DND-41 (cell line): Measurements from ENCODE around the gene MRPS27.

Source experiments
- ATAC-seq: fragments of 200-7000 bp; cut with Tn5 transposase; 3 replicates; pipeline ENCODE4 v1.9.1; 2021; ENCODE audit warnings: low read depth; ENCODE audit not compliant: insufficient read depth
- DNase-seq: peaks from one replicate; pipeline ENCODE4 v3.0.0-alpha.2; 2020
- H2AFZ ChIP-seq: 2 replicates; pipeline ENCODE4 v1.6.0; 2012; ENCODE audit warnings: low read depth, low read length
- H3K27ac ChIP-seq: 2 replicates; pipeline ENCODE4 v1.5.1; 2012; ENCODE audit warnings: low read length, inconsistent platforms
- H3K27me3 ChIP-seq: fragments of 200-600 bp; sonication (generic); 2 replicates; pipeline ENCODE4 v1.6.0; 2012; ENCODE audit warnings: low read length, mild to moderate bottlenecking, inconsistent platforms; ENCODE audit not compliant: insufficient read depth, poor library complexity
- H3K36me3 ChIP-seq: 2 replicates; pipeline ENCODE4 v1.5.1; 2012; ENCODE audit warnings: low read length, inconsistent platforms; ENCODE audit not compliant: insufficient read depth
- H3K4me1 ChIP-seq: 2 replicates; pipeline ENCODE4 v1.5.1; 2012; ENCODE audit warnings: mild to moderate bottlenecking, low read length; ENCODE audit not compliant: insufficient read depth
- H3K4me2 ChIP-seq: 2 replicates; pipeline ENCODE4 v1.6.0; 2012; ENCODE audit warnings: mild to moderate bottlenecking, moderate library complexity, low read length, inconsistent platforms; ENCODE audit not compliant: insufficient read depth
- H3K4me3 ChIP-seq, 2 experiments: fragments of 200-600 bp in 1 of 2; shearing (Covaris generic) in 1 of 2; 2 replicates each; pipeline ENCODE4 v1.5.1; 2012 to 2016; ENCODE audit warnings: inconsistent platforms in 2 of 2, low read length in 2 of 2, mild to moderate bottlenecking in 2 of 2, low read depth in 1 of 2, moderate library complexity in 1 of 2
- H3K79me2 ChIP-seq: 2 replicates; pipeline ENCODE4 v1.6.0; 2012; ENCODE audit warnings: low read length, inconsistent platforms; ENCODE audit not compliant: insufficient read depth
- H3K9ac ChIP-seq: 2 replicates; pipeline ENCODE4 v1.6.0; 2012; ENCODE audit warnings: low read depth, mild to moderate bottlenecking, inconsistent platforms, low read length, moderate library complexity
- H3K9me3 ChIP-seq: 2 replicates; pipeline ENCODE4 v1.5.1; 2012; ENCODE audit warnings: low read length, moderate library complexity, mild to moderate bottlenecking, inconsistent platforms; ENCODE audit not compliant: insufficient read depth, severe bottlenecking
- H4K20me1 ChIP-seq: 2 replicates; pipeline ENCODE4 v1.6.0; 2012; ENCODE audit warnings: low read length; ENCODE audit not compliant: insufficient read depth
- EZH2 ChIP-seq: IDR thresholded peaks from 3 replicates; pipeline ENCODE4 v1.6.1; 2012; ENCODE audit warnings: borderline replicate concordance, low read depth, mild to moderate bottlenecking, moderate library complexity, low read length, inconsistent platforms; ENCODE audit not compliant: severe bottlenecking
- TF ChIP-seq, protein P1 (sequence below): IDR thresholded peaks from 2 replicates; pipeline ENCODE4 v1.5.1; 2012; ENCODE audit warnings: borderline replicate concordance, low read length, moderate library complexity, mild to moderate bottlenecking; ENCODE audit not compliant: poor library complexity, severe bottlenecking; ENCODE audit errors: extremely low read depth

Gene MRPS27

DNA sequence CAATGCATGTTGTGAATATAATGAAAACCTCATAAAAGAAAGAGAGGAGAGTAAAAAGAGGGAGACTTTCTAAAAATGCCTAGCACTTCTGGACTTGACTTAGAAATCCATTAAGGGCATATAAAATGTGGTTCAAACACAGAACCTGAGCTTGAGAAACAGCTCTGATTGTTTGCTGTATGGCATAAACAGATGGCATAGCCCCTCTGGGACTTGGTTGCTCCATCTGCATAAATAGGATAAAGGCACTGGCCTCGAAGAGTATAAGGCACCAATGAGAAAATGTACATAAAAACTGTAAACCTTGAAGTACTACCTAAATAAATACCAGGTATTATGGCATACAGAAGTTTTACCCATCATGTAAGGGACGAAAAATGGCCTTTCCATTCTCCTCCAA, 23.8 kb downstream of the MRPS27 start:
- H4K20me1 ChIP-seq, result peaks cover 5% of the 10 kb centered on the region; the same call in 1 of the 2 replicates
- H3K9ac ChIP-seq, result no peak overlapping the region
- H3K27me3 ChIP-seq, result no peaks in the 10 kb centered on the region
- no peak overlapping the region for H3K27ac ChIP-seq
- TF ChIP-seq, protein P1, sequence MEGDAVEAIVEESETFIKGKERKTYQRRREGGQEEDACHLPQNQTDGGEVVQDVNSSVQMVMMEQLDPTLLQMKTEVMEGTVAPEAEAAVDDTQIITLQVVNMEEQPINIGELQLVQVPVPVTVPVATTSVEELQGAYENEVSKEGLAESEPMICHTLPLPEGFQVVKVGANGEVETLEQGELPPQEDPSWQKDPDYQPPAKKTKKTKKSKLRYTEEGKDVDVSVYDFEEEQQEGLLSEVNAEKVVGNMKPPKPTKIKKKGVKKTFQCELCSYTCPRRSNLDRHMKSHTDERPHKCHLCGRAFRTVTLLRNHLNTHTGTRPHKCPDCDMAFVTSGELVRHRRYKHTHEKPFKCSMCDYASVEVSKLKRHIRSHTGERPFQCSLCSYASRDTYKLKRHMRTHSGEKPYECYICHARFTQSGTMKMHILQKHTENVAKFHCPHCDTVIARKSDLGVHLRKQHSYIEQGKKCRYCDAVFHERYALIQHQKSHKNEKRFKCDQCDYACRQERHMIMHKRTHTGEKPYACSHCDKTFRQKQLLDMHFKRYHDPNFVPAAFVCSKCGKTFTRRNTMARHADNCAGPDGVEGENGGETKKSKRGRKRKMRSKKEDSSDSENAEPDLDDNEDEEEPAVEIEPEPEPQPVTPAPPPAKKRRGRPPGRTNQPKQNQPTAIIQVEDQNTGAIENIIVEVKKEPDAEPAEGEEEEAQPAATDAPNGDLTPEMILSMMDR, result no peak
- no peak for TF ChIP-seq EZH2
- H2AFZ ChIP-seq, result no peak overlapping the region
- no peaks in the 10 kb centered on the region for H3K9me3 ChIP-seq
- peaks cover 57% of the 10 kb centered on the region for H3K36me3 ChIP-seq
- H3K4me2 ChIP-seq, result no peak overlapping the region
- ATAC-seq (no peak), DNase-seq (no peak)
- H3K79me2 ChIP-seq, result peaks cover 27% of the 10 kb centered on the region
- no peaks in the 10 kb centered on the region for H3K4me1 ChIP-seq
- no peak overlapping the region for H3K4me3 ChIP-seq

DNA sequence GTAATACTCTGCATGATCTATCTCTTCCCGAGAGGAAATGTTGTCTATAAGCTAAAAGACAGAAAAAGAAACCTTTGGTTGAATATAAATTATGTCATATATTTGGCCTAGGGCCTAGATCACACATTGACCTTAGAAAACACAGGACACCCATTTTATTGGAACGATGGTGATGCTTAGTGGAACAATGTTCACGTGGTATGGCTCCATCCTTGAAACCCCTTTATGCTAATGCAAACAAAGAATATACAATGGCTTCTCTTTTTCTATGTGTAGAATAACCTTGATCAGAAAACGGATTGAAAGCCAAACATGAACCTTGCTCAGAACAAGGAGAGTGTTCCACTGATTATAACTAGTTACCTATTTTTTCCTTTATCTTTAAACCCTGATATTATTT, 24.5 kb downstream of the MRPS27 start:
- peaks cover 3% of the 10 kb centered on the region; the same call in 1 of the 2 replicates for H4K20me1 ChIP-seq
- peaks cover 64% of the 10 kb centered on the region for H3K36me3 ChIP-seq
- H3K9ac ChIP-seq, result no peak overlapping the region
- H3K4me3 ChIP-seq, result no peak overlapping the region
- peaks cover 20% of the 10 kb centered on the region for H3K79me2 ChIP-seq
- ATAC-seq (no peak), DNase-seq (no peak)
- no peaks in the 10 kb centered on the region for H3K4me1 ChIP-seq
- H2AFZ ChIP-seq, result no peak overlapping the region
- TF ChIP-seq, protein P1, result no peak
- TF ChIP-seq EZH2, result no peak
- no peak overlapping the region for H3K4me2 ChIP-seq
- H3K27ac ChIP-seq, result no peak overlapping the region
- H3K27me3 ChIP-seq, result no peaks in the 10 kb centered on the region
- H3K9me3 ChIP-seq, result no peaks in the 10 kb centered on the region

DNA sequence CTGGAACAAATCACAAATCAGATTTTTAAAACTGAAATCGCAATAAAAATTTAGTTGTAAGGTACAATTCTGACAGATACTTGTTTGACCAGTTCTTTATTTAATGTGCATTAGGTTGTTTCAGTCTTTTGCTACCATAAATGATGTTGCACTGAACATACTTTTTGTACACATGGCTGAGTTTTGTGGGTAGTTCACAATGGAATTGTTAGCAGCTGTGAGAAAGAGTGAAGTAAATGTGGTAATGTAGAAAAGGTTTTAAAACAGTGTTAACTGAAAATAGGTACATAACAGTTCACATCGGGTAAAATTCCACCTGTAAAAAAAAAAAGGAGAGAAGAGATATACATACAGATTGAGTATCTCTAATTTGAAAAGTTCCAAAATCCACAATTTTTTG, 25.6 kb downstream of the MRPS27 start:
- H3K4me3 ChIP-seq, result no peak overlapping the region
- DNase-seq (no peak), ATAC-seq (no peak)
- no peaks in the 10 kb centered on the region for H3K4me1 ChIP-seq
- H2AFZ ChIP-seq, result no peak overlapping the region
- TF ChIP-seq EZH2, result no peak
- TF ChIP-seq, protein P1, result no peak
- H3K36me3 ChIP-seq, result peaks cover 57% of the 10 kb centered on the region
- no peak overlapping the region for H3K4me2 ChIP-seq
- peaks cover 9% of the 10 kb centered on the region for H3K79me2 ChIP-seq
- no peaks in the 10 kb centered on the region for H3K9me3 ChIP-seq
- no peaks in the 10 kb centered on the region for H3K27me3 ChIP-seq
- peaks cover 3% of the 10 kb centered on the region; the same call in 1 of the 2 replicates for H4K20me1 ChIP-seq
- H3K9ac ChIP-seq, result no peak overlapping the region
- H3K27ac ChIP-seq, result no peak overlapping the region

GRCh38 chr5:72293495-72294055, 26.5 kb downstream of the MRPS27 start:
- Histone ChIP-seq H3K27me3 (no peaks in the 10 kb centered on the region), H3K4me1 (no peaks in the 10 kb centered on the region), H2AFZ (no peak overlapping the region), H3K27ac (no peak overlapping the region), H3K9me3 (no peaks in the 10 kb centered on the region), H3K9ac (no peak overlapping the region), H3K79me2 (peaks cover under 1% of the 10 kb centered on the region; the same call in 1 of the 2 replicates), H4K20me1 (peaks cover 6% of the 10 kb centered on the region; the same call in 1 of the 2 replicates), H3K36me3 (peaks cover 65% of the 10 kb centered on the region), H3K4me2 (no peak overlapping the region), H3K4me3 (no peak overlapping the region)
- no peak for DNase-seq
- TF ChIP-seq, protein P1, result no peak
- ATAC-seq, result no peak
